GM12801 (cell line): ENCODE results near the gene RPH3AL.

ENCODE experiments used
- TF ChIP-seq, protein P1 (sequence below): IDR thresholded peaks from one replicate; pipeline ENCODE4 v1.5.1; 2011; ENCODE audit warnings: control low read depth; ENCODE audit not compliant: insufficient read length; ENCODE audit errors: extremely low read depth

Gene RPH3AL

DNA sequence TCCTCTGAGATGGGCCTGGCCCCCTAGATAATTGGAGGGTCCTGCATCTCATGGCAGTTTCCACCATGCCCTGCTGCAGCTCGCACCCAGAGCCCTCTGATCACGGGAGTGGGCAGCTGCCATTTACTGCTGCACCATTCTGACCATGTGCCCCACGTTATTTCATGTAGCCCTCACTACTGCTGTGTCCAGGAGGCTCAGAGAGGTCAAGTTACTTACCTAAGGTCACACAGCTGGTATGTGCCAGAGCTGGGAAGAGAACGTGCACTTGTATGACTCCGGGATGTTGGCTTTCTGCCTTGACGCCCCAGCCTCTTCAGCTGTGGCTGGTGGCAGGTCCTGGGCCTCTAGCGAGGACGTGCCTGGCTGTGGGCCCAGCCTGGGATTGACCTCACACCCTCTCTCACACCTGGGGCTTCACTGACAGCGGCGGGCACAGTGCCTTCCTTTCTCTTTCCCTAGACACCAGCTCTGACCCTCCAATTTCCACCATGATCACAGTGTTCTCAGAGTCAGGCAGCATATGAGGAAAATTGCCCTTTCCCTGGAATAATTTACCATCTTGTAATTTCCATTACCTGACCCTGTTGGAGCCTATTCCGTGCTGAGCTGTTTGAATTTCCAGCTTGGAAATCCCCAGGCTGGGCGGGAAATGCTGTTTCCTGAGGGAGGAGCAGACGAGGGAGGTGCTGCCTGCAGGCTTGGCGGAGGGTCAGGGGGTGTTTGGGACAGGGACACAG lies 152.6 kb downstream of the RPH3AL start:
- TF ChIP-seq, protein P1, sequence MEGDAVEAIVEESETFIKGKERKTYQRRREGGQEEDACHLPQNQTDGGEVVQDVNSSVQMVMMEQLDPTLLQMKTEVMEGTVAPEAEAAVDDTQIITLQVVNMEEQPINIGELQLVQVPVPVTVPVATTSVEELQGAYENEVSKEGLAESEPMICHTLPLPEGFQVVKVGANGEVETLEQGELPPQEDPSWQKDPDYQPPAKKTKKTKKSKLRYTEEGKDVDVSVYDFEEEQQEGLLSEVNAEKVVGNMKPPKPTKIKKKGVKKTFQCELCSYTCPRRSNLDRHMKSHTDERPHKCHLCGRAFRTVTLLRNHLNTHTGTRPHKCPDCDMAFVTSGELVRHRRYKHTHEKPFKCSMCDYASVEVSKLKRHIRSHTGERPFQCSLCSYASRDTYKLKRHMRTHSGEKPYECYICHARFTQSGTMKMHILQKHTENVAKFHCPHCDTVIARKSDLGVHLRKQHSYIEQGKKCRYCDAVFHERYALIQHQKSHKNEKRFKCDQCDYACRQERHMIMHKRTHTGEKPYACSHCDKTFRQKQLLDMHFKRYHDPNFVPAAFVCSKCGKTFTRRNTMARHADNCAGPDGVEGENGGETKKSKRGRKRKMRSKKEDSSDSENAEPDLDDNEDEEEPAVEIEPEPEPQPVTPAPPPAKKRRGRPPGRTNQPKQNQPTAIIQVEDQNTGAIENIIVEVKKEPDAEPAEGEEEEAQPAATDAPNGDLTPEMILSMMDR = no peak

GRCh38 chr17:199191-199604 lies 153.4 kb downstream of the RPH3AL start:
- TF ChIP-seq, protein P1 = no peak

GRCh38 chr17:197352-197751 lies 155.3 kb downstream of the RPH3AL start:
- TF ChIP-seq, protein P1 = no peak

- TF ChIP-seq, protein P1 = no peak
These were observed 157.6 kb downstream of the RPH3AL start for GRCh38 chr17:194828-195602.

DNA sequence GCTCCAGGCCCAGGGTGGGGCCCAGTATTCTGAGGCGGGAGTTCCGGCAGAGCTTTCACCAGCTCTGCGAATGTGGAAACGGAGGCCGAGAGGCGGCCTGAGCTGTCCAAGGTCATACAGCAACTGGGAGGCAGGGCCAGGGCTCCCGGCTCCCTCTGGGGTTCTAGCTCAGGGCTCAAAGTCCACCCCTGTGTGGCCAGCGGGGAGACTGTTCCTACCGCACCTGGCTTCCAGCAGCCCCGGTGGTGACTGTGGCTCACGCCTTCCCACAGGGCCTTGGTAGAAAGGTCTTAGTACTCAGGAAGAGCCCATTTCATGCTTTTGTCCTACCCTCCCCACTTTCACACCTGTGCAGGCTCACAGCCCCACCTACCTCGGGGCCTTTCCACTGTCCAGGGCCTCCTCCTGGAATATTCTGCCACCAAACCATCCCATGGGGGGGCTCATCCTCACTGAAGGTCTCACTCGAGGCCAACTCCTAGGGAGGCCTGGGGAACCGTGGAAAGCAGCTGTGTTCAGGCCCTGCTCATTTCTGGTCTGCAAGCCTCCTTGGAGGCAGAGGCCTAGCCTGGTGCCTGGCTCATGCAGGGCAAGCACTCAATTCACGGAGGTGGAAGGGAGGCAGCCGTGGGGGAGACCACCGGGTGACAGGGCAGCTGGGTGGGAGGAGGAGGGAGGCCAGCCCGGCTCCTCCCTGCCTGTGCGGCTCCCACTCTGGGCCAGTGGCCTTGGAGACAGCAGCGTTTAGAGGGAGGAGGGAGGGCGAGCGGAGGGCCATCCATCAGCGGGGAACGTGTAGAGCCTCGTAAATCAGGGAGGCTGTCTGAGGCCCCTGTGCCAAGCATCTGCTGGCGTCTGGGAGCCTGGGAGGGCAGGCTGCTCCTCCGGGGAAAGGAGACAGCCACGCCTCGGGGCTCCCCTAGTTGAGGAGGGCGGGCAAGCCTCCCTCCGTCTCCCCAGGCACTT lies 158.5 kb downstream of the RPH3AL start:
- TF ChIP-seq, protein P1 = no peak

- TF ChIP-seq, protein P1 = no peak
These were observed 159.2 kb downstream of the RPH3AL start for GRCh38 chr17:193426-193810.
